ENCODE results near the gene ALK.

Gene ALK

DNA sequence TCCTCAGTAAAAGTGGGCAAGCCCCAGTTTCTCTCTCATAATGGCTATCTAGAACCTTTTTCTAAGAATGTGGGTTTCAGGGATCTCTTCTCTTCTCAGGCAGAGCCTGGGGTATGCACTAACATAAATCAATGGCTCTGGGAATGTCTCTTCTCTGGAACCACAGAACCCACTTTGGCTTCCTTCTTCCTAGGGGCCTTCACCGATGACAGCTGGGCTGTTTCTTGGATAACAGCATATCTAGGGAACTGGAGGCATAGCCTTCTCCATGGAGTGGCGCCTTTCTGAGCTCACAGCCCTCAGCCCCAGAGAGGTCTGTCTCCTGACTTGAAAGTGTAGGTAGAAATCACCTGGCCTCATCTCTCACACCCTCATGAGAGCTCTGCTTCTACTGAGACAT is 558.3 kb downstream of the ALK start:
- DNase-seq (ENCODE audit: low spot score) = no peak

- DNase-seq (ENCODE audit: low spot score) = no peak
These were observed 560.2 kb downstream of the ALK start for GRCh38 chr2:29361231-29361630.

DNA sequence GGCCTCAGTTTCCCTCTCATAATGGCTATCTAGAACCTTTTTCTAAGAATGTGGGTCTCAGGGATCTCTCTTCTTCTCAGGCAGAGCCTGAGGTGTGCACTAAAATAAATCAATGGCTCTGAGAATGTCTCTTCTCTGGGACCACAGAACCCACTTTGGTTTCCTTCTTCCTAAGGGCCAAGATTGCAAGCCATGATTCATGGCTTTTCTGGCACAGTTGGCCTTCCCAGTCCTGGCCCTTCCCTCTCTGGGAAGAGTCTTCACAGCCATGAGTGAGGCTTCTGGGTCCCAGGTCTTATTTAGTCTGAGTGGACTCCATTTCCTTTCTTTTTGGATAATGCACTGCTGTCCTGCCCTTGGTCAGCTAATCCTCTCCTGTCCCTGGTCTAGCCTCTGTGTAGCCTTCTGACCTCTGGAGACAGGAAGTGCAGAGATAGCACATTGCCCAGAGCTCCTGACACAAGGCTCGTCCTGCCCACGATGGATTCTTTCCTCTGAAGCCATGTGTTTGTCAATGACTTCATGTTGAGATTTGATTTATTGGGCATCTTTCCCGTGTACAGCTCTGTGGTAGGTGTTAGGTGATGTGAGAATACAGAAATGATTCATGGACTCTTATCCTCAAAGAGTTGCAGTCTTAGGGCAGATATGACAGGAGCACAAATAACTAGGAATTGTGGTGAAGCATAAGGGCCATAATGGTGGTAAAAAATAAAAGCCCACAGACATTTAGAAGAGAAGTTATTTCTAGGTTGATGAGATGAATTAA is 561.2 kb downstream of the ALK start:
- DNase-seq (ENCODE audit: low spot score) = no peak

DNA sequence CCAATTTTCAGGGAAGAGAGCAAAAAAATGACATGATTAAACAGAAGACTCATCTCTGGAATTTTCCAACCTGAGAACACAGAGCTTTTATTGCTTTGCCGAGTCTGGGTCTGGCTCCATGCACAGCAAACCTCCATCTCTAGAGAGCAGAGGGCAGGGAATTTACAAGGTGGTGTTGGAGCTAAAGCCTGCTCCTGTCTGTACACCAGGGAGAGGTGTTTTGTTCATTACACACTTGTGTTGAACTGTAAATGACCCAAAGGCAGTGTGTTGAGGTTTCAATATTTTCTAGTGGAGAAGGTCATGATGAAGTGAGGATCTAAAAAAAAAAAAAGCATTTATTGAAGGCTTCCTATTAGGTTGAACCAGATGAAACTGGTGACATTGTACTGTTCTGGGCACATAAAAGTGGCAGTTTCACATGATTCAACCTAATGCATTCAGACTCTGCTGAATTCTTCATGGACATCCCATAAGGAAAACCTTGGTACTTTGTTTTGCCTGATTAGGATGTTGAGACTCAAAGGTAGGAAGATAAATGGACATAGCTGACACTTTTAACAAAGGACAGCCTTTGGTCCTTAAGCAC is 567.9 kb downstream of the ALK start:
- no peak for DNase-seq (ENCODE audit: low spot score)

DNA sequence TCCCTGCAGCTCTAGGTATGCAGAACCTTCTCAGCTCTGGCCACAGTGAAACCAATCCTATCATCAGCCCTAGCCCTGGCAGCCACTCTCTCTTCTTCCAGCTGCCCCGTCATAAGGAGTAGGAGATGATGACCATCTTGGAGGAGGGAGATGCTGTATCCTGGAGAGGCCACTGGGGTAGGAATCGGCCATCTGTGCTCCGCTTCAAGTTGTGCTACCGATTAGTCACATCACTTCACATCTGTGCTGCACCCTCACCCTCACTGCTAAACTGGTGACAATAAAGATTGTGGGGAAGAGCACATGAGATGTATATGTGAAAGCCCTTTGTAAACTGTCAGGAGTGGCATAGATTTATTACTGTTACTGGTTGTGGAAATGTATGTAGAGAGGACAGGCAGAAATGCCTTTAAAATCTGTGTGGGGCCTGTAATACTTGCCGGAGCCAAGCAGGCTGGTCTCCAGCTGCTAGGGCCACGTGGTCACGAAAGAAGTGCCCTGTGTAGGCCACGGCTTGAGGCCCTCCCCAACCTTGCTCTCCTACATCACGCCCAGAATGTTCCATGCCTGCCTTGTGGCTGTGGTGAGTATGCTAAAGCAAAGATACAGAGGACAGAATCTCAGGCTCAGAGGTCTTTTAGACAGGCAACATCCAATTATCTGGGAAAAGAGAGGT is 569.3 kb downstream of the ALK start:
- no peak for DNase-seq (ENCODE audit: low spot score)

GRCh38 chr2:29351248-29351647 is 570.1 kb downstream of the ALK start:
- no peak for DNase-seq (ENCODE audit: low spot score)

DNA sequence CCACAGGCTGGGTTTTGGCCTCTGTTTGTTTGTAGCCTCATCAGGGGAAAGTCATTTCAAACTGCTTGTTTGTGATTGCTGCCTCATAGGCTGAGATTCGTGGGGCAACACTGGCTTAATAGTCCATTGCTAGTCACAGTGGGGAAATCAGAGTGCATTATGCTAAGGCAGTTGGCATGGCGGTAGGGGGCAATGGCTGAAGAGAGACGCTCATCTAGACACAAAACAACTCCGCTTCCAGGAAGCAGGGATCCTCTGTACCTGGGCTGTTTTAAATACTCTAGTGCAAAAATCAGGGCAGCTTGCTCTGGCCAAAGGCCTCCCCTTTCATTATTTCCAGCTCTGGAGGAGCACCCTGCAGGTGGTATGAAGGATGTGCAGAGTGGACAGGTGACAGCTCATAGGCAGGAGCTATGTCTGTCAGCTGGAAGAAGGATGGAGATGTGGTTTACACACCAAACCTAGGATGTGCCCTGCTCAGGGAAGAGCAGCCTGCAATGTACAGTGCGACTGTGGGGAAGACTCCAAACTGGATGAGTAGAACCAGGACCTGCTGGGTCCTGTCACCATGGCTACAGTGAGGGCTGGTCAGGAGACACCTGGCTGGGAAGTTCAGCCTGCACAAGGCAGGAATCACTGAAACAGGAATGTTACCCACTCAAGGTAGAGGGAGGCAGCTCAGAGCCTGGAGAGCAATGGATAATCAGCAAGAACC is 571.9 kb downstream of the ALK start:
- DNase-seq (ENCODE audit: low spot score) = no peak

DNA sequence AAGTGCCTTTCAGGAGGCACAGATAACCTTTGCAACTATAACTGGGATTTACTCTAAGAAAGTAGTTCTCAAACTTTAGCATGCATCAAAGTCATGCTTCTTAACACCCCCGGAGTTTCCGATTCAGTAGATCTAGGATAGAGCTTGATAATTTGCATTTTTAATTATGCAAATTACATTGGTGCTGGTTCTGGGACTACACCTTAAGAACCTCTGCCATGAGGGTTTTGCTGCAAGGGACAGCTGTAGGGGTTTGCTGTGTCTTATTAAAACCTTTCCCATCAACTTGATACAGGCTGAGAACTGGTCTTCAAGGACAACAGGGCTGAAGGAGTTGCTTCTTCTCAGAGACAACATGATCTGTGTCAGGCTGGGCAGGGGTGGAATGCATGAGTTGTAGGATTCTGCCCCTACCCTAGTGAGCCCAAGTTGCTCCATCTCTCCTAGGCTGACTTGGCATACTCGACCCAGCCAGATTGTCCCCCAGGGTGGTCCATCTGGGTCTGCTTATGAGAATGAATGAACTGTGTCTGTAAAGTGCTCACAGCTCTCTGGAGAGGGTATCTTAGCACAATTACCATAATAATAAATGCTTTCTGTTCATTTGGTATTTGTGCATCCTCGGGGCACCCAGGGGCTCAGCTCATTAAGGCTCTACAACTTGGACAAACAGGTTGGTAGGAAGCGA is 573.5 kb downstream of the ALK start:
- DNase-seq (ENCODE audit: low spot score) = no peak

DNA sequence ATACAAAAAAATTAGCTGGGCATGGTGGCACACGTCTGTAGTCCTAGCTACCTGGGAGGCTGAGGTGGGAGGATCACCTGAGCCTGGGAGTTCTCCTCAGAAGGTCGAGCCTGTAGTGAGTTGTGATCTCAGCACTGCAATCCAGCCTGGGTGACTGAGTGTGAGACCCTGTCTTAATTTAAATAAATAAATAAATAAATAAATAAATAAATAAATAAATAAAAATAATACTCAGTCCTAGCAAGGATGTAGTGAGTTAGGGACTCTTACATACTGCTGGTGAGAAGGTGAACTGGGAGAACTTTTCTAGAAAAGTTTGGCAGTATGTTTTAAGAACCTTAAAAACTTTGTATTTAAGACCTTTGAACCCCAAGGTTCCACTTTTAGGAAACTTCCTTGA is 576.1 kb downstream of the ALK start:
- DNase-seq (ENCODE audit: low spot score) = no peak

DNA sequence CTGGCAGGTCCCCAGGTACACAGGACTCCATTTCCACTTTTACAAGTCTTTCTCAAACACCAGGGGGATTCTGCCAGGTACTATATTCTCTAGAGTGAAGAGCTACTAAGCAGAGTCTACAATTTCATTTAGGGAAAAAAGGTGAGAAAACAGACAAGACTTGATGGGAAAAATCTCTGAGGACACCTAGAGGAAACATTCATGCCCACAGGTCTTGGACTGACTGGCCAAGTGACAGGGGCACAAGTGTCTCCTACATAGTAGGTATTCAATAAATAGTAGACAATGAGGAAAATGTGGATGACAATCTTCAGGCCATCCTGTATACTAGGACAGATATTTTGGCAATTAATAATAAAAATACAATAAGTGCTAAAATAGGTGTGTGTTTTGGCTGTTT is 577.6 kb downstream of the ALK start:
- no peak for DNase-seq (ENCODE audit: low spot score)

DNA sequence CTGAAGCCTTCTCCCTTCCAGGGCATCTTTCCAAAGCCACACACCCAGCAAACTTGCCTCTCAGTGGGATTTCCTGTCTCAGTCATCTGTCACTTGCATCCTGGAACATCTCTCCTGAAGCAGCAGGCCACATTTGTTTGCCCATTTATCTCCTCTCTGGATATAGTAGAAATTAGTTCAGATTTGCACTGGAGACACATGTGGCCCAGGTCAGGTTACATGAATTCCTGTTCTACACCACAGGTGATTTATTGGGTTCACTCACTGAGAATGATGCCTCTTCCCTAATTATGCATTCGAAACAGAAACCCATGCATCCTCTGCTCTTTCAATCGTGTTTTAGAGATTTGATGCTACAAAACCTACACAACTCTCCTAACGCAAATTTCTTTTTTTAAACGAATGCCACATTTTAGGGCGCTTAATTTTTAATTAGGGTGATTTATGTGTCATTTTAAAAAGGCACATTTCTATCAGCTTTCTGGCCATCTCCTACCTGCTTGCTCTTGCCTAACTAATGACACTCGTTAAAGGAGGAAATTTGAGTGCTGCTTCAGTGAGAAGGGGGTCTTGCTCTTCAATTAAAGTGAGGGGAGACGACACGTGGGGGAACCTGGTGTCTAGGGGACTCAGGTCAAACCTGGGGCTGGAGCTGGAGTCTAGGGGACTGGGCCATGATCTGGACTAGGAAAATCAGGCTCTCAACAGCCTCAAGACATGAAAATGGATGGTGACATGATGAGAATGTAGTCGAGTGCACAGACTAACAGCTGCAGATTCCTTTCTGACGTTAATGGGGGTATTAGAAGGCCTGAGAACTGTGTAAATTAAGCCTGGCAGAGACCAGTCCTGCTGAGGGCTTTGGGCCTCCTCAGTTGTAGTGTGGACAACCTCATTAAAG is 584.8 kb downstream of the ALK start:
- DNase-seq (ENCODE audit: low spot score) = no peak

DNA sequence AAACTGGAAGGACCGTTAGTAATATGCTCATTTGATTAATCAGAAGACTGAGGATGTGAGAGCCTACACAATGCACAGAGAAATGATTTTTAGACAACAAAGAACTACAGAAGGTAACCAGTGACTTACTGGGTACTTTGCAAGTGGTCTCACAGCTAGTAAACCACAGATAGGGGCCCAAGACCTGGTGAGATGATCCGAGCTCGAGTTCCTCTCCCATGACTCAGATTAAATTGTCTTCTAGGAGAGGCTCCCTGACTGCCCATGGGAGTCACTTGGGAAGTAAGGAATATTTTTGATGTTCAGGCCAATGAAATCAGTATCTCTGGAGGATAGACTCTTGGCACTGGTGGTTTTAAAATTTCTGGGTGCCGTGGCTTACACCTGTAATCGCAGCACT is 586.0 kb downstream of the ALK start:
- DNase-seq (ENCODE audit: low spot score) = no peak

- DNase-seq (ENCODE audit: low spot score) = no peak
These were observed 586.7 kb downstream of the ALK start for GRCh38 chr2:29334706-29335105.

DNA sequence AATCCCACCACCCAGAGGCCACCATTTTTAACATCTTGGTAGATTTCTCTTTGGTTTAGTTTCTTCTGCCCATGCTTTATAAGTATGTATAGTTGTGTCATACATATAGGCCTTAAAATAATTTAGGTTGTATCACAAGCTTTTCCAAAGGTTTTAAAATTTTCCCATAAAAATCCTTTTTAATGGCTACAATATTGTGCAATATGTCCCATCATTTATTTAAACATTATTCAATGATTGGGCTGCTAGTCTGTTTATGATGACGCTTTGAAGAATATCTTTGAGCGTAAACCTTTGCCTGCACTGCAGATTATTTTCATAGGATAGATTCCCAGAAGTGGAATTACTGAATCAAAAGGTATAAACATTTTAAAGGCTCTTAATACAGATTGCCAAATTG is 588.8 kb downstream of the ALK start:
- DNase-seq (ENCODE audit: low spot score) = no peak

GRCh38 chr2:29329899-29330298 is 591.5 kb downstream of the ALK start:
- no peak for DNase-seq (ENCODE audit: low spot score)

DNA sequence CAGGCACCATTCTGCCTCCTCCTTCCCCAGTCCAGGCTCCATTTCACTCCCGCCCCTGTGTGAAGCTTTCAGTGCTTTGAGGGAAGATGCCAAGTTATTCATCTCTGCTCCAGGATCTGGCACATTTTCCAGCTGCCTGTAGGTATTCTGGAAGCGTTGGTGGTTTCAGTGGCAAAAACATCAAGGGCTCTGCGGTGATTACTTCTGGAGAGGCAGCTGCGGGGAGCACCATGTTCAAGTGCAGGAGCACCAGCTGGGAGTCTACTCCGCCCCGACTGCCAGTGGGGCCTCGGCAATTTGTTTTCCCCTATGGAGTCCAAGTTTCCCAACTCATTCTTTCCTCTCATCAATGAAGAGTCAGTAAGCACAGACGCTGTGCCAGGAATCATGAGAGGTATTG is 594.5 kb downstream of the ALK start:
- no peak for DNase-seq (ENCODE audit: low spot score)

DNA sequence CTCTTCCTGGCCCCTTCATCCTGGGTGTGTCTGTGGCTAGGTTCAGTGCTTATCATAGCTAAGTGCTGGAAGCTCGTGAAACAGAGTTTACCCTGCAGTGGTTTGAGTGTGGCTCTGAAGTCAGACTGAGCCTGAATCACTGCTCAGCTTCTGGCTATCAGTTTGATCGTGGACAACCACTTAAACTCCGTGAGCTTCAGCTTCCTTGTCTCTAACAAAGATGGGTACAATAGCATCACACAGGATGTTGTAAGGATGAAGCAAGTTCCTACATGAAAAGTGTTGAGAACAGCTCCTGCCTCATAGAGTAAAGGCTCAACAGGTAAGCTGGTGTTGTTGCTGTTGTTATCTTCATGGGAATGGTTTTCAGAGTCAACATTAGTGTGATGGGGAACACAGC is 595.8 kb downstream of the ALK start:
- DNase-seq (ENCODE audit: low spot score) = no peak

GRCh38 chr2:29323961-29324360 is 597.4 kb downstream of the ALK start:
- no peak for DNase-seq (ENCODE audit: low spot score)

DNA sequence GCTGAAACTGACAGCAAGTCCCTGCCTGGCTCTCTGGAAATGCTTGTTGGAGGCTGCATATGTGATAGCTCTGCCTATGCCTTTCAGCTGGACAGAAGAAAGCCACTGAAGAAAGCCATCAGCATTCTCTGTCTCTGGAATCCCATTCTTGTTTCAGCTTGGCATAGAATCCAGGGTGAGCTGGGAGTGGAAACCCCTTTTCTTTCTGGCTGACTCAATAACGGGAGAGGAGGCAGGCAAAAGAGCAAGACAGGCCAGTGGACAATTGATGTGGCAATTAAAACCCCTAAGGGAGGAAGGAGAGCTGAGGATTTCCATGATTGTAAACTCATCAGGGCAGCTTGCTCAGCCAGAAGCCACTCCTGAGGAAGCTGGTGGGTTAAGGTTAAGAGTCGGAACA is 598.1 kb downstream of the ALK start:
- no peak for DNase-seq (ENCODE audit: low spot score)

DNA sequence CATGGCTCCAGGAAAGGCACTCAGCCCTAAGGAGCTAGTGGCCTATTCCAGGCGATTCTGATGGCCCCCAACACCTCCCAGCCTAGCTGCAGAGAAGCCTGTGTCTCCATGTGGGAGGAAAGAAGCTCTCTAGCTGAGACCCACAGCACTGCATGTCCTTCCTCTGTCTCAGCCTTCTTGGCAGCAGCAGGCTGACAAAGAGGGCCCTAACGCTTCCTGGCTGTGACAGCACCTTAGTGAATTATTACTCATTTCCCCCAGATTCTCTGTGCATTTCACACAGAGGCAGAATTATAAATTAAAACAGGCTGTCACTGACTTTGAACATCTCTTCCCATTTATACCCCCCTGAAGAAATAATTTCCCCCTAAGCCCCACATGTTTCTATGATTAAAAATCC is 599.4 kb downstream of the ALK start:
- no peak for DNase-seq (ENCODE audit: low spot score)

- DNase-seq (ENCODE audit: low spot score) = no peak
These were observed 603.4 kb downstream of the ALK start for GRCh38 chr2:29317801-29318485.

All from HuH-7.5 (cell line).